OCI-M1 (cell line): ENCODE measurements around the gene TP53.

Experiments used
- DNase-seq: peaks from one replicate; lab custom pipeline; 2025; lab: John Stamatoyannopoulos, UW

TP53 gene

GRCh38 chr17:7673239-7673638 lies 14.1 kb downstream of the TP53 start:
- peak; percentile 73 for DNase-seq

DNA sequence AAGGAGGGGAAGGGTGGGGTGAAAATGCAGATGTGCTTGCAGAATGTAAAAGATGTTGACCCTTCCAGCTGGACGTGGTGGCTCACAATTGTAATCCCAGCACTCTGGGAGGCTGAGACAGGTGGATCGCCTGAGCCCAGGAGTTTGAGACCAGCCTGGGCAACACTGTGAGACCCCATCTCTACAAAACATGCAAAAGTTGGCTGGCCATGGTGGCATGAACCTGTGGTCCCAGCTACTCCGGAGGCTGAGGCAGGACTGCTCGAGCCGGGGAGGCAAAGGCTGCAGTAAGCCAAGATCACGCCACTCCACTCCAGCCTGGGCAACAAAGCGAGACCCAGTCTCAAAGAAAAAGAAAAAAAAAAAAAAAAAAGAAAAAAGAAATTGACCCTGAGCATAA lies 18.8 kb downstream of the TP53 start:
- DNase-seq: no peak

DNA sequence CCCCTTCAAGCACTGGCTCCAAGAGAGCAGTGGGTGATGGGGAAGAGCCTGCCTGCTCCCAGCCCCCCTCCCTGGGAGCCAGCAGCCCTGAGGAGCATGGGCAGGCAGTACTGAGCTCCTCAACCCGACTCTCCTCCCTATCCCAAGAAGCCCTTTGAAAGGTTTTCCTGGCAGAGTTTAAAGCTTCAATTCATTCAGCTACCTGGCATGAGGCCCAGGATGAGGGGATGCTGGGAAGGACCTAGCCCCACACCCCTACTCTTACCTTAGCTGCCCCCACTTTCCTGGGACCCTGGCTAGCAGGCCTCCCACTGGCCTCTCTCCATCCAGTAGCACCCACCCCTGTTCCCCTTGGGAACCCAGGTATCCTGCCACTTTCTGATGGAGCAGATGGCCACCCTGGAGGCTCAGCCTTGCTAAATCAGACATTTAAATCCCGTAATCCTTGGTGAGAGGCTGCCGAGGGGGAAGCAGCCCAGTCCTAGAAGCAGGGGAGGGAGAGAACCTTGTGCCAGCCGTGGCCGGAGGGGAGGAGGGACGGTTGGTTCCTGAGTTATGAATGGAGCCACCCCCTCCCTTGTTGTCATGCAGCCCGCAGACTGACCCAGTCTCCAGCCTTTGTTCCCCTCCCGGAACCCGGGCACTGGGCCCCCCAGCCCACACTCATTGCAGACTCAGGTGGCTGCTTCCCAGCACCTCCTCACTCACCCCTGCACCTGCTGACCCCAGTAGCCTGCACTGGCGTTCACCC lies 19.5 kb downstream of the TP53 start:
- DNase-seq: no peak

GRCh38 chr17:7656958-7657609 lies 30.2 kb downstream of the TP53 start:
- DNase-seq: no peak

DNA sequence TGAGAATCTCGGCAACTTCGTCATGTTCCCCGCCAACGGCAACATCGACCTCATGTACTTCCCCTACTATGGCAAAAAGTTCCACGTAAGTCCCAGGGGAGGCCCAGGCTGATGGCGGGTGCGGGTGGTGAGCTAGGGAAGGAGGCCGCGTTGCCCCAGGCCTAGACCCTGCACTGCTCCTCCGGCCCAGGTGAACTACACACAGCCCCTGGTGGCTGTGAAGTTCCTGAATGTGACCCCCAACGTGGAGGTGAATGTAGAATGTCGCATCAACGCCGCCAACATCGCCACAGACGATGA lies 31.8 kb downstream of the TP53 start:
- no peak for DNase-seq

- no peak for DNase-seq
Measured at GRCh38 chr17:7654832-7655540, 32.3 kb downstream of the TP53 start.

DNA sequence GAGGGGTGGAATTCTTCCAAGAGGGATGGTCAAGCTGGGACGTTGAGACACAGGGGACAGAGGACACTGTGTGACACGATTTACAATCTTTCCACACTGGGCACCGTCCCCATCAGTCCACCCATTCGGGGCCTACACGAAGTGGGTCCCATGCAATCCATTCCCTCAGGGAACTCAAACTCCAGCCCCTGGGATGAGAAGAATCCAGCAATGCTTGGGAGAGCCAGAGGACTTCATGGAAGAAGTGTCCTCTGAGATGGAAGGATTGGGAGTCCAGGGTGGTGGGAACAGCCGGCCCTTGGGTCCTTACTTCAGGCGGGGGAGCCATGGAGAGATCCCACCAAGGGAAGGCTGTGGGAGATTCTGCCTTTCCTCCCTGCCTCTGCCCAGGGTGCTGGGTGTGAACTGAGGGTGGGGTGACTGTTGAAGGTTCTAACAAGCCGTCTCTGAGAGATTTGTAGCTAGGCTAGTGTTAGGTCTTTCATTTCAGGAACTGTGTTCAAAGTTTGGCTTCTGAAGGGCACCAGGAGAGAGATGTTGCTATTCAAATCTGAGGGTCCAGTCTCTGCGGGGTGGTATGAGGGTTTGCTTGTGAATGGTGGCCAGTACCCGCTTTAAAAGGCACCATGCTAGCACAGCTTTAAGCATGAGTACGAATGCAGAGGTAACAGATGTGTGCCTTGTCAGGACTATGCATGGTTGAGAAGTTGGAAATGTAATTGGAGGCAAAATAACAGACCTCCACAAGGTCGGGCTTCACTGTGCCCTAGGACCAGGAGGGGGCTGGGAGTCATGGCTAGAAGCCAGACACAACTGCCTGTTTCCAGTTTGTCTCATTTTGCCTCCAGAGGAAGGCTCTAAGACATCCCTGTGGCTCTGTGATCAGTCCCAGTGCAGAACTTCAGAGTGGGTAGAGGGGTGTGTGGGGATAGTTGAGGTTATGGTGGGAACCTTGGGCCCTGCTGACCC lies 34.6 kb downstream of the TP53 start:
- no peak for DNase-seq

GRCh38 chr17:7651665-7652387 lies 35.5 kb downstream of the TP53 start:
- DNase-seq: no peak

GRCh38 chr17:7651097-7651664 lies 36.1 kb downstream of the TP53 start:
- no peak for DNase-seq

GRCh38 chr17:7650509-7651096 lies 36.7 kb downstream of the TP53 start, which contains the start of gene ATP1B2:
Gene ATP1B2 (plus strand): TSS chr17:7650926. CDS start chr17:7651519, 593 bp downstream.
- peak; percentile 90 for DNase-seq

- DNase-seq: peak; percentile 67
Measured at GRCh38 chr17:7647018-7647417, 40.3 kb downstream of the TP53 start.

DNA sequence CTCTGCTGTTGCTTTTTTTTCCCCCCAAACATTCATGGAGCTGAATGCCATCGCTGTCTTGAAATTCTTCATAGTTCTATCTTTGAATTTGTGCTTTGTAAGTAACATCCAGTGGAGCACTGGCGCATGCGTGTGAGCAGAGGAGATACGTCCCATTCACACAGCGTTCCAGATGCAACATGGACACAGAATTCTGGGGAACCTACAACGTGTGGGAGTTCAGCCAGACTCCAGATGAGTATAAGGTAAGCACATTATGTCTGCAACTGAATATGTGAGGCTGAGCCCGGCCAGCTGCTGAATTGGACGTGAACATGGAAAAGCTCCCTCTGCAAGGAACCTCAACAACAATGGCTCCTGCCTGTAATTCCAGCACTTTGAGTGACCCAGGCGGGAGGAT lies 40.8 kb downstream of the TP53 start:
- no peak for DNase-seq

- peak; percentile 41 for DNase-seq
Measured at GRCh38 chr17:7644775-7645174, 42.5 kb downstream of the TP53 start.

DNA sequence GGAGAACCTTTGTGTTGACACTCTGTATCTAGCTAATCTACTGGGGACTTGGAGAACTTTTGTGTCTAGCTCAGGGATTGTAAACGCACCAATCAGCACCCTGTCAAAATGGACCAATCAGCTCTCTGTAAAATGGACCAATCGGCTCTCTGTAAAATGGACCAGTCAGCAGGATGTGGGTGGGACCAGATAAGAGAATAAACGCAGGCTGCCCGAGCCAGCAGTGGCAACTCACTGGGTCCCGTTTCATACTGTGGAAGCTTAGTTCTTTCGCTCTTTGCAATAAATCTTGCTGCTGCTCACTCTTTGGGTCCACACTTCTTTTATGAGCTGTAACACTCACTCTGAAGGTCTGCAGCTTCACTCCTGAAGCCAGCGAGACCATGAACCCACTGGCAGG lies 45.7 kb downstream of the TP53 start:
- peak; percentile 26 for DNase-seq

- no peak for DNase-seq
Measured at GRCh38 chr17:7640783-7641182, 46.5 kb downstream of the TP53 start.

GRCh38 chr17:7636163-7636562 lies 51.1 kb downstream of the TP53 start:
- no peak for DNase-seq

GRCh38 chr17:7634384-7634783 lies 52.9 kb downstream of the TP53 start:
- DNase-seq: peak; percentile 81

- no peak for DNase-seq
Measured at GRCh38 chr17:7633093-7633492, 54.2 kb downstream of the TP53 start.

DNA sequence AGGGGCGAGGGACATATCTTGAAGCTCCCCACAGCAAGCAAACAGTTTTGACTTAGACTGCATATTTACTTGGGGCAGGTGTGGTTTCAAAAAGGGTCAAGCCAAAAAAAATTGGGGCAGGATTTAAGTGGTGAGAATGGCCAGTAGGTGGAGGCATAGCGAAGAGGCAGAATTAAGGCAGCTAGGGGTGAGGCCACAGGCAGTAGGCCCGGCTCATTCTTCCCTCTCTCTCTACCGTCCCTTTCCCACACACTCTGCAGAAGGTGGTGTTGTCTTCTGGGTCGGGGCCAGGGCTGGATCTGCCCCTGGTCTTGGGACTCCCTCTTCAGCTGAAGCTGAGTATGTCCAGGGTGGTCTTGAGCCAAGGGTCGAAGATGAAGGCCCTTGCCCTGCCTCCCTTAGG lies 54.8 kb downstream of the TP53 start:
- peak; percentile 85 for DNase-seq
